H1 (cell line): ENCODE data around the gene CASR. TPM values are rescaled to one million over a fixed set of nuclear protein-coding genes. Genes with fewer than 3 reads are reported as not detected.

Source experiments
- CTCF ChIA-PET: fragments of 300-600 bp; sonication (Branson Sonifier 250); formaldehyde crosslinking; loops from one replicate; lab custom pipeline; 2021; ENCODE audit not compliant: partially characterized antibody; lab: Charles Lee
- POLR2A ChIA-PET: fragments of 300-600 bp; sonication (Branson Sonifier 250); formaldehyde crosslinking; loops from one replicate; lab custom pipeline; 2021; ENCODE audit warnings: inconsistent platforms; ENCODE audit not compliant: partially characterized antibody; lab: Charles Lee
- DNase-seq, 2 experiments: peaks; one replicate each; pipeline versions ENCODE4 v3.0.0 to v3.0.0-alpha.2; 2010 to 2022; ENCODE audit warnings: low spot score in 2 of 2, low read depth in 1 of 2, mixed read lengths in 1 of 2
- FAIRE-seq: peaks from 2 replicates; lab custom pipeline; 2011; peaks lifted over from hg19 to GRCh38; lab: Jason Lieb, UNC
- H2AFZ ChIP-seq: 2 replicates; pipeline ENCODE4 v1.8.1; 2012; ENCODE audit warnings: low read length, inconsistent platforms
- H2AK5ac ChIP-seq: 2 replicates; pipeline ENCODE4 v1.6.1; 2013; ENCODE audit warnings: low read depth, low read length
- H2BK120ac ChIP-seq: replicated peaks from 2 replicates; pipeline ENCODE3; 2013; ENCODE audit warnings: low read depth, low read length, inconsistent platforms
- H2BK12ac ChIP-seq: 2 replicates; pipeline ENCODE4 v1.6.1; 2013; ENCODE audit warnings: low read depth, low read length
- H2BK15ac ChIP-seq: 2 replicates; pipeline ENCODE4 v1.6.1; 2013; ENCODE audit warnings: low read length
- H2BK20ac ChIP-seq: 2 replicates; pipeline ENCODE4 v1.6.1; 2013; ENCODE audit warnings: low read length
- H2BK5ac ChIP-seq: 2 replicates; pipeline ENCODE4 v1.6.1; 2013; ENCODE audit warnings: low read depth, low read length
- H3K14ac ChIP-seq: 2 replicates; pipeline ENCODE4 v1.6.1; 2013; ENCODE audit warnings: inconsistent platforms; ENCODE audit not compliant: insufficient read length
- H3K18ac ChIP-seq: 2 replicates; pipeline ENCODE4 v1.6.1; 2013; ENCODE audit warnings: low read length; ENCODE audit errors: extremely low read depth
- H3K23ac ChIP-seq: 2 replicates; pipeline ENCODE4 v1.6.1; 2013; ENCODE audit warnings: inconsistent platforms; ENCODE audit not compliant: insufficient read length
- H3K23me2 ChIP-seq: 2 replicates; pipeline ENCODE4 v1.6.1; 2013; ENCODE audit warnings: low read depth, low read length
- H3K27ac ChIP-seq: 2 replicates; pipeline ENCODE4 v1.6.1; 2011; ENCODE audit warnings: low read depth, low read length, inconsistent platforms
- H3K27me3 ChIP-seq, 4 experiments: replicated peaks in 1 of 4; 1 replicate in 1 of 4; 2 replicates in 3 of 4; pipeline versions ENCODE4 v1.6.1 to v1.8.1; 2011 to 2013; ENCODE audit warnings: low read length in 3 of 4, mild to moderate bottlenecking in 3 of 4, inconsistent platforms in 2 of 4, mixed read lengths in 2 of 4, moderate library complexity in 1 of 4; ENCODE audit not compliant: control insufficient read depth in 3 of 4, insufficient read depth in 3 of 4; ENCODE audit errors: extremely low read depth in 1 of 4
- H3K36me3 ChIP-seq, 4 experiments: 2 replicates each; pipeline versions ENCODE4 v1.6.1 to v1.8.1; 2011 to 2013; ENCODE audit warnings: mild to moderate bottlenecking in 4 of 4, low read length in 3 of 4, moderate library complexity in 2 of 4, control low read depth in 1 of 4, inconsistent platforms in 1 of 4; ENCODE audit not compliant: insufficient read depth in 4 of 4, control insufficient read depth in 2 of 4
- H3K4ac ChIP-seq: replicated peaks from 2 replicates; pipeline ENCODE3; 2013; ENCODE audit warnings: low read length, low read depth, mixed read lengths, inconsistent platforms; ENCODE audit not compliant: insufficient read length
- H3K4me1 ChIP-seq, 4 experiments: replicated peaks in 1 of 4; 1 replicate in 1 of 4; 2 replicates in 3 of 4; pipeline versions ENCODE4 v1.6.1 to v1.8.1; 2011 to 2013; ENCODE audit warnings: low read length in 3 of 4, inconsistent platforms in 2 of 4, mixed read lengths in 1 of 4; ENCODE audit not compliant: insufficient read depth in 4 of 4, control insufficient read depth in 3 of 4
- H3K4me2 ChIP-seq, 2 experiments: 2 replicates each; pipeline versions ENCODE4 v1.6.1 to v1.8.1; 2011 to 2013; ENCODE audit warnings: low read depth in 2 of 2, low read length in 2 of 2, control low read depth in 1 of 2, inconsistent platforms in 1 of 2, mild to moderate bottlenecking in 1 of 2; ENCODE audit not compliant: insufficient read depth in 1 of 2
- H3K4me3 ChIP-seq, 4 experiments: fragments of 200-600, 300-600 bp in 1 of 4; sonication (generic), shearing (Covaris generic), sonication (Bioruptor Twin) in 1 of 4; 2 replicates each; pipeline versions ENCODE4 v1.5.1 to v1.8.1; 2011 to 2016; ENCODE audit warnings: low read length in 4 of 4, low read depth in 3 of 4, control low read depth in 2 of 4, inconsistent platforms in 2 of 4, mild to moderate bottlenecking in 2 of 4, mixed read lengths in 1 of 4, moderate library complexity in 1 of 4; ENCODE audit not compliant: insufficient read depth in 2 of 4; ENCODE audit errors: extremely low read depth in 1 of 4
- H3K56ac ChIP-seq: replicated peaks from 2 replicates; pipeline ENCODE3; 2013; ENCODE audit warnings: low read depth, mild to moderate bottlenecking, mixed read lengths, low read length, inconsistent platforms; ENCODE audit not compliant: insufficient read length
- H3K79me1 ChIP-seq: 2 replicates; pipeline ENCODE4 v1.6.1; 2013; ENCODE audit warnings: low read depth, low read length, control low read depth
- H3K79me2 ChIP-seq, 2 experiments: 2 replicates each; pipeline versions ENCODE4 v1.6.1 to v1.8.1; 2012 to 2013; ENCODE audit warnings: low read length in 2 of 2, mild to moderate bottlenecking in 2 of 2, inconsistent platforms in 1 of 2; ENCODE audit not compliant: insufficient read depth in 2 of 2, control insufficient read depth in 1 of 2
- H3K9ac ChIP-seq, 4 experiments: replicated peaks in 1 of 4; 1 replicate in 1 of 4; 2 replicates in 3 of 4; pipeline versions ENCODE4 v1.6.1 to v1.8.1; 2011 to 2013; ENCODE audit warnings: low read depth in 3 of 4, low read length in 3 of 4, control low read depth in 2 of 4, mild to moderate bottlenecking in 2 of 4, moderate library complexity in 2 of 4, inconsistent platforms in 1 of 4; ENCODE audit errors: extremely low read depth in 1 of 4
- H3K9me3 ChIP-seq, 2 experiments: 2 replicates each; pipeline versions ENCODE4 v1.6.1 to v1.8.1; 2012 to 2013; ENCODE audit warnings: mild to moderate bottlenecking in 2 of 2, moderate library complexity in 2 of 2, control low read depth in 1 of 2, inconsistent platforms in 1 of 2, low read depth in 1 of 2, low read length in 1 of 2, mixed read lengths in 1 of 2; ENCODE audit not compliant: insufficient read depth in 2 of 2
- H4K20me1 ChIP-seq, 2 experiments: replicated peaks in 1 of 2; 2 replicates each; pipeline versions ENCODE3 to v1.8.1; 2011 to 2013; ENCODE audit warnings: inconsistent platforms in 2 of 2, low read length in 2 of 2, mild to moderate bottlenecking in 1 of 2; ENCODE audit not compliant: insufficient read depth in 2 of 2, control insufficient read depth in 1 of 2
- H4K5ac ChIP-seq: 2 replicates; pipeline ENCODE4 v1.6.1; 2013; ENCODE audit warnings: low read length, low read depth, mixed read lengths, inconsistent platforms; ENCODE audit not compliant: insufficient read length
- H4K8ac ChIP-seq: 2 replicates; pipeline ENCODE4 v1.8.0; 2013; ENCODE audit warnings: mild to moderate bottlenecking, moderate library complexity, low read length, inconsistent platforms; ENCODE audit not compliant: insufficient read depth; ENCODE audit errors: extremely low read depth
- H4K91ac ChIP-seq: replicated peaks from 2 replicates; pipeline ENCODE3; 2013; ENCODE audit warnings: low read length, mixed read lengths, inconsistent platforms; ENCODE audit not compliant: insufficient read length
- SP4 ChIP-seq: IDR thresholded peaks from 2 replicates; pipeline ENCODE4 v1.6.1; 2012; ENCODE audit warnings: low read length, inconsistent platforms
- WGBS, 2 experiments: shearing (Covaris generic) in 1 of 2; methylation state at CpG; one replicate each; pipeline versions ENCODE4 v1.1.6 to v1.1.7; 2013 to 2015; ENCODE audit warnings: low lambda C conversion rate in 2 of 2, mixed read lengths in 2 of 2, inconsistent platforms in 1 of 2, low coverage in 1 of 2, missing lambda C conversion rate in 1 of 2; ENCODE audit not compliant: insufficient replicate concordance in 2 of 2, insufficient coverage in 1 of 2, insufficient read length in 1 of 2; ENCODE audit errors: extremely low coverage in 1 of 2, missing lambda C conversion rate in 1 of 2; 5-methylcytosine and 5-hydroxymethylcytosine counted together
- polyA plus RNA-seq, 7 experiments: library from polyadenylated mRNA; depleted of rRNA in 3 of 7; stranded (reverse) in 5 of 7; unstranded in 2 of 7; fragments of >200 nt in 5 of 7; fragments of 200-250 nt in 2 of 7; gene quantifications; 1 replicate in 5 of 7; 2 replicates in 1 of 7; 4 replicates in 1 of 7; pipeline versions ENCODE4 v1.2.1 to v1.2.3, GENCODE V29; 2011 to 2013; ENCODE audit warnings: missing spikeins in 2 of 7, mixed read lengths in 2 of 7
- total RNA-seq: library from RNA; stranded (reverse); fragmentation: NEBNext Ultra II Directional; extraction: Animal tissue kit (Norgen Biotek cat#: 25700); gene quantifications from 2 replicates; pipeline ENCODE4 v1.2.1, GENCODE V29; 2021

The CASR gene
- total and polyA plus RNA-seq, 2 of the 8 experiments (the other 6 are each of a cell fraction or from before 2014, with no cell fraction given) = 0.36 to 0.58 TPM

- H4K5ac ChIP-seq = no peak overlapping the region
- no peak overlapping the region for H2AK5ac ChIP-seq
- H3K14ac ChIP-seq = no peak overlapping the region
- H4K20me1 ChIP-seq = no peaks in the 10 kb centered on the region
- H3K27ac ChIP-seq = no peak overlapping the region
- ChIA-PET CTCF (no interaction called here), POLR2A (no interaction called here)
- no peak overlapping the region for H3K23ac ChIP-seq
- H2BK5ac ChIP-seq = no peak overlapping the region
- H3K79me2 ChIP-seq = no peaks in the 10 kb centered on the region
- no peak overlapping the region for H4K91ac ChIP-seq
- no peaks in the 10 kb centered on the region for H3K79me1 ChIP-seq
- H3K9ac ChIP-seq = no peak overlapping the region
- H3K27me3 ChIP-seq = no peaks in the 10 kb centered on the region
- no peak overlapping the region for H2BK120ac ChIP-seq
- H2BK20ac ChIP-seq = no peak overlapping the region
- FAIRE-seq = no peak
- H3K9me3 ChIP-seq = no peaks in the 10 kb centered on the region
- no peak overlapping the region for H3K4ac ChIP-seq
- H4K8ac ChIP-seq = no peak overlapping the region
- peak overlapping the region; percentile 49; the same call in 1 of the 2 replicates for H2AFZ ChIP-seq
- H3K18ac ChIP-seq = no peak overlapping the region
- no peaks in the 10 kb centered on the region for H3K36me3 ChIP-seq
- no peak for DNase-seq
- 96% methylated on average over 2 of the region's 2 CpGs; no CpG with 5 or more reads in 1 of the 2 experiments for WGBS, 2 experiments
- no peak overlapping the region for H2BK12ac ChIP-seq
- no peak overlapping the region for H3K56ac ChIP-seq
- no peaks in the 10 kb centered on the region; a peak in 1 of 7 replicates for H3K4me1 ChIP-seq
- no peak overlapping the region for H3K4me3 ChIP-seq
- no peaks in the 10 kb centered on the region for H3K23me2 ChIP-seq
- H2BK15ac ChIP-seq = no peak overlapping the region
- no peak overlapping the region for H3K4me2 ChIP-seq
- no peak for TF ChIP-seq SP4
Observed at GRCh38 chr3:122298239-122298638, 114.8 kb downstream of the CASR start.
